ENCODE data around the gene FAM81A.
"Not testable (repeated sequence)": the region's sequence is repeated elsewhere in the genome, so short reads cannot be mapped to it uniquely, and the experiment has no call there.

FAM81A gene

GRCh38 chr15:59492389-59493377 is 54.7 kb downstream of the FAM81A start:
- no peak for DNase-seq

DNA sequence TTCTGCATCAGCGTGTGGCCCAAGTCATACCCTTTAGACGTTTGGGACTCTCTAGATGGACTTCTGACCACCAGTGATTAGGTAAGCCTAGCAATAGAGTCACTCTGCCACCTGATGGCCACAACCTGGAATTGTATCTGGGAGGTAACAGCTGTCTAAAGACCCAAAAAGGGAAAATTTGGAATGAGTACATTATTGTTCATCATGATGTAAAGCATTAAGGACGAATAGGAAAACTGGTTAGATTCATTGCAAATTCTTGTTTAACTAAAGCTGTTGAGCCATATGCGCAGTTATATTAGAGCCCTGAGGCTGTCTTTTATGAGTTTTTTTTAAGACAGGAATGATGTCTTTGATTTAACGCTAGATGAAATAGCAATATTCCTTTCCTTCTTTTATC is 63.6 kb downstream of the FAM81A start:
- no peak for DNase-seq

DNA sequence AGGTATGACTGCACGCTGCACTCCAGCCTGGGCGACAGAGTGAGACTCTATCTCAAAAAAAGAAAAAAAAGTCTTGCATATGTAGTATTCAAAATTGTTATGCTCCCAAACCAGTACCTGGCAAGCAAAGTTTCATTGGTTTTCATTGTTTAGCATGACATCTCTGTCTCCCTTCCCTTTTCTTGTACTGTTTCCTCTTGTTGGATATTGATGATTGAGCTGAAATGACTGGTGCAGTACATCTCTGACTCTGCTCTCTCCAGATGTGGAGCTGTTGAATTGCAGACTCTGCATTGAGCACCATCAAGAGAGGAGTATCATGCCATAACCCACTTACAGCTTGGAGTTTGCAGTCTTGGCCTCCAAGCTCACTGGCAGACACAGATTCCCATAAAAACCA is 77.2 kb downstream of the FAM81A start:
- no peak for DNase-seq

GRCh38 chr15:59516655-59517461 is 78.9 kb downstream of the FAM81A start:
- DNase-seq: no peak

DNA sequence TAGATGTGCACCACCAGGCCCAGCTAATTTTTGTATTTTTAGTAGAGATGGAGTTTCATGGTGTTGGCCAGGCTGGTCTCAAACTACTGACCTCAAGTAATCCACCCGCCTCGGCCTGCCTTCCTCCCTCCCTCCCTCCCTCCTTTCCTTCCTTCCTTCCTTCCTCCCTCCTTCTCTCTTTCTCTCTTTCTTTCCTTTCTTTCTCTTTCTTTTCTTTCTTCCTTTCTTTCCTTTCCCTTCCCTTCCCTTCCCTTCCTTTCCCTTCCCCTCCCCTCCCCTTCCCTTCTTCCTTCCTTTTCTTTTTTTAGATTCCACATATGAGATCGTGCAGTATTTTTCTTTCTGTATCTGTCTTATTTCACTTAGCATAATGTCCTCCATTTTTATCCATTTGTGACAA is 81.3 kb downstream of the FAM81A start:
- no peak for DNase-seq

GRCh38 chr15:59521443-59521842 is 83.5 kb downstream of the FAM81A start:
- DNase-seq: no peak

DNA sequence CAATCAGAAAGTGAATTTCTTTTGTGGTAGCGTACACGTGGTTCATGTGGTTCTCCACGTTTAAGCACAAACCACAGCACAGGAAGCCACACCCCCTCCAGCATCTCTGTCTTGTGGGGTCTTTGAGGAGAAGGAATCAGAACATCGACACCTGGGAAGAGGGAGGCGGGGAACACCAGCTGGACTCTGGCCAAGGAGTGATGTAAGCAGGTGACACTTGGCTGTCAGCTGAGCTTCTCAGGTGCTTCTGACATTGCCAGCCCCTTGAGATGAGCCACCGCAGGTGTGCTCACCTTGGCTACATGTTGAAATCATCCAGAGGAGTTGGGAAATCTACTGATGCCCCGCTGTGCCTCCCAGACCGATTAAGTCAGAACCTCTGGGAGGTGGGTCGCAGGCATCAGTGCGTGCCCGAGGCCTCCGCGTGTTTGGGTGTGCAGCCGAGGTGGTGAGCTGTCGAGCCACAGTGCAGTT is 85.0 kb downstream of the FAM81A start:
- DNase-seq: no peak

GRCh38 chr15:59523702-59524101 is 85.7 kb downstream of the FAM81A start:
- DNase-seq: no peak

DNA sequence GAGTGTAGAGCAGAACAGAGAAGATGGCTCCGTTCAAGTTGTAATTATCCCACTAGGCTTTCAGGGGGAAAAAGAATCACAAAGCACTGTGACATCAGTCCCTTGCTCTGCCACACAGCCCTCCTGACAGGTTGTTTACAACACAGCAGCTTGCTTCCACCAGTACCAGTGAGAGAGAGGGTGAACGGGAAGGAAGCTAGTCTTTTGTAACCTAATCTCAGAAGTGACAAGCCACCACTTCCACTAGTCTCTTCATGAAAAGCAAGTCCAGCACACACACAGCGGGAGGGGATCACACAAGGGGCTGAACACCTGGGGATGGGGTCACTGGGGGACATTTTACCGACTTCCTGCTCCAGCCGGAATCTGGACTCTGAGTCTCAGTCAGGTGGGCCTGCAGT is 86.3 kb downstream of the FAM81A start:
- no peak for DNase-seq

- not testable (repeated sequence) for DNase-seq
These were observed 88.5 kb downstream of the FAM81A start for GRCh38 chr15:59526466-59526865.

DNA sequence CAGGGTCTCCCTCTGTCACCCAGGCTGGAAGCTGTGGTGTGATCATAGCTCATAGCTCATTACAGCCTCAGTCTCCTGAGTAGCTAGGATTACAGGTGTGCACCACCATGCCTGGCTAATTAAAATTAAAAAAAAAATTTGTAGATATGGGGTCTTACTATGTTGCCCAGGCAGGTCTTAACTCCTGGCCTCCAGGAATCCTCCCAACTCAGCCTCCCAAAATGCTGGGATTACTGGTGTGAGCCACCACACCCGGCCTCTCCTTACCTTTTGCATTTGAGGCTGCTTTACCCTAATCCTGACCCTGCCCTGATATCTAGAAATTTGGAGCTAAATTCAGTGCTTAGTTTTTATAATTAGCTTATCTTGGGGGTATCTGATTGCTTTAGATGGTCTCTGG is 90.4 kb downstream of the FAM81A start:
- no peak for DNase-seq

DNA sequence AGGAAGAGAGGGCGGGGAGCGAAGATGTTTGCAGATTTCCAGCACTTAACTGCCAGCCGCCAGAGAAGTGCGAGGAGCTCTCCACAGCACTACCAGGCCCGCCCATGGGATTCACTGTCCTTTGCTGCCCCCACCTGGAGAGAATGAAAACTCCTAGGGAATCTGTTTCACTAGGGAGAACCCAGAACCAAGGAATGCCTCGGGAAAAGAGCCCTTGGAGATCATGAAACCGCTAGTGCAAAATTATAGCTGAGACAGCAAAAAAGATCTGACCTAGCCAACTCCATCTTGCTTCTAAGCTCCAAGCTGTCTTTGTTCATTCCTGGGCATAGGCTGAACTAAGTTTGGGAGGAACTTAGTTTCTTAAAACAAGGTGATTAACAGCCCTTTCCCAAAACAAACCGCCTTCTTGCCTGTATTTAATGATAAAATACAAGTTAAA is 91.0 kb downstream of the FAM81A start:
- no peak for DNase-seq

GRCh38 chr15:59531066-59531675 is 93.2 kb downstream of the FAM81A start:
- DNase-seq: no peak

- no peak for DNase-seq
These were observed 94.9 kb downstream of the FAM81A start for GRCh38 chr15:59532770-59533379.

DNA sequence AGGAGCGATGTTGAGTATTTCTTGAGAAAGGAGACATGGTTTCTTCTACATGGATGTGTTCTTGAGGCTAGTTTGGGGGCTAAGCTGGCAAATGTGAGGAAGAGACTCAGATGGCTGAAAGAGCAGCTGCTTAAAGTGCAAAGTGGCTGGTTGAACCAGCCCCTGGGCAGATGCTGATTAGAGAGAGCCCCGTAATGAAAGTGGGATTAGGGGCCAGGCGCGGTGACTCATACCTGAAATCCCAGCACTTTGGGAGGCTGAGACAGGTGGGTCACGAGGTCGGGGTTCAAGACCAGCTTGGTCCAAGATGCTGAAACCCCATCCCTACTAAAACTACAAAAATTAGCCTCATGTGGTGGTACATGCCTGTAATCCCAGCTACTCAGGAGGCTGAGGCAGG is 98.6 kb downstream of the FAM81A start:
- DNase-seq: no peak

GRCh38 chr15:59537403-59537802 is 99.4 kb downstream of the FAM81A start:
- no peak for DNase-seq

- DNase-seq: no peak
These were observed 100.5 kb downstream of the FAM81A start for GRCh38 chr15:59538494-59538893.

- no peak for DNase-seq
These were observed 101.8 kb downstream of the FAM81A start for GRCh38 chr15:59539799-59540198.

DNA sequence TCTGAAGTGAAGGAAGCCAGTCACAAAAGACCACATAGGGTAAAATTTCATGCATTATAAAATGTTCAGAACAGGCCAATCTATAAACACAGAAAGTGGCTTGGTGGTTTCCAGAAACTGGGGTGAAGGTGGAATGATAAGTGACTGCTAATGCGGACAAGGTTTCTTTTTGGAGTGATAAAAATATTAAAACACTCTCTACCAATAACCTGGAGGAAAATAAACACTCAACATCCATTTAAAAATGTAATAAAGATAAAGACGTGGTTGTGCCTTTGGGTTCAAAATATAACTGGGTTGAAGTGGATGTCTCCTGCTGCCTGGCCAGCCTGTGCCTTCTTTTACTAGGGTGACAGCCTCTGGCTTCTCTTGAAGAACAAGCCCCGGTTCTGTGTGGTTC is 102.7 kb downstream of the FAM81A start:
- no peak for DNase-seq

DNA sequence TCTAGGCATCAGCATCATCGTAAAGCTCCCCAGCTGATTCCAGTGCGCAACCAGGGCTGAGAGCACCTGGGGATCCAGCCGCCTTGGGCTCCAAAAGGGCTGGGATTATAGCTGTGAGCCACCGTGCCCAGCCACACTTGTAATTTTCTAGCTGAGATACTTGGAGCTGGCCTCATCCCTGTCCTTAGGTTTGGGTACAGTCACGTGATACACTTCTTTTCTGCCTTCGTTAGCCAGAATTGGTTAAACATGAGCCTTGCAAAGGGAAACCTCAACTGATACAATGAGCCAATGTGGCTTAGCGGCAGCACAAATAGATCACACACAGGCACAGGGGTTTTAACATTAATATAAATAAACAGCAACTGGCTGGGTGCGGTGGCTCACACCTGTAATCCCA is 103.8 kb downstream of the FAM81A start:
- no peak for DNase-seq

GRCh38 chr15:59543721-59544547 is 105.9 kb downstream of the FAM81A start:
- DNase-seq: no peak

- no peak for DNase-seq
These were observed 107.6 kb downstream of the FAM81A start for GRCh38 chr15:59545573-59545972.
